Osteocyte (in vitro differentiated cells): ENCODE measurements around the gene C10orf90. TPM values are rescaled to one million over a fixed set of nuclear protein-coding genes. Genes with fewer than 3 reads are reported as not detected.

ENCODE experiments used
- DNase-seq: peaks from one replicate; pipeline ENCODE4 v3.0.0; 2021; ENCODE audit warnings: mixed read lengths; ENCODE audit not compliant: unreplicated experiment; ENCODE audit errors: extremely low spot score
- H3K27ac Mint-ChIP-seq: one replicate; pipeline ENCODE4 v1.8.0; 2021; ENCODE audit warnings: mild to moderate bottlenecking, mixed read lengths; ENCODE audit not compliant: unreplicated experiment
- H3K27me3 Mint-ChIP-seq: one replicate; pipeline ENCODE4 v1.8.0; 2021; ENCODE audit warnings: mixed read lengths; ENCODE audit not compliant: unreplicated experiment
- H3K36me3 Mint-ChIP-seq: one replicate; pipeline ENCODE4 v1.8.0; 2021; ENCODE audit warnings: mixed read lengths; ENCODE audit not compliant: unreplicated experiment
- H3K4me1 Mint-ChIP-seq: one replicate; pipeline ENCODE4 v1.8.0; 2021; ENCODE audit warnings: mixed read lengths; ENCODE audit not compliant: unreplicated experiment
- H3K4me3 Mint-ChIP-seq: one replicate; pipeline ENCODE4 v1.8.0; 2021; ENCODE audit warnings: mild to moderate bottlenecking, moderate library complexity, mixed read lengths; ENCODE audit not compliant: unreplicated experiment
- H3K9me3 Mint-ChIP-seq: one replicate; pipeline ENCODE4 v1.8.0; 2021; ENCODE audit warnings: mixed read lengths; ENCODE audit not compliant: unreplicated experiment
- total RNA-seq: library from RNA; stranded (reverse); gene quantifications from 2 replicates; pipeline ENCODE4 v1.2.1, GENCODE V29; 2021
- TF ChIP-seq, protein P1 (sequence below): fragments of 200-600 bp; sonication (generic); IDR thresholded peaks from 2 replicates; pipeline ENCODE4 v1.5.0; 2021; ENCODE audit warnings: antibody characterized with exemption, mild to moderate bottlenecking, moderate library complexity

Gene C10orf90
- total RNA-seq, 1 donor from 2014 or later, result not detected

DNA sequence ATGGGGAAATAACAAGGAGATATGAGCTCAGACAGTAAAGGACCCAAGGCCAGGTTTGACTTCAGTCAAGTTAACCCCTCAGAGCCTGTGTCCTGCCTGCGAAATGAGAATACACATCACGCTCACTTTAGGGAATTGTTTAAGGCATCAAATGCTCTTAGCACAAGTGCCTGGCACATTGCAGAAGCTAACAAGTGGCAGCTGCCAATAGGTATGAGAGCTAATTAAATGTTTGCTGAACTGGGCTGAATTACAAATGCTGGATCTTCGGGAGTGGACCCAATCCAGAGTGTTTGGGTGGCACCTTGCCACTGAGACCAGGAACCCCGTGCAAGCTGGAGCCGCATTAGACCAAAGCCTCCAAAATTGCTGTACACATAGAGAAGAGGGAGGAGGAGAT is 136.8 kb downstream of the C10orf90 start:
- H3K4me3 Mint-ChIP-seq, result no peak overlapping the region
- peaks cover 42% of the 10 kb centered on the region for H3K27me3 Mint-ChIP-seq
- TF ChIP-seq, protein P1, sequence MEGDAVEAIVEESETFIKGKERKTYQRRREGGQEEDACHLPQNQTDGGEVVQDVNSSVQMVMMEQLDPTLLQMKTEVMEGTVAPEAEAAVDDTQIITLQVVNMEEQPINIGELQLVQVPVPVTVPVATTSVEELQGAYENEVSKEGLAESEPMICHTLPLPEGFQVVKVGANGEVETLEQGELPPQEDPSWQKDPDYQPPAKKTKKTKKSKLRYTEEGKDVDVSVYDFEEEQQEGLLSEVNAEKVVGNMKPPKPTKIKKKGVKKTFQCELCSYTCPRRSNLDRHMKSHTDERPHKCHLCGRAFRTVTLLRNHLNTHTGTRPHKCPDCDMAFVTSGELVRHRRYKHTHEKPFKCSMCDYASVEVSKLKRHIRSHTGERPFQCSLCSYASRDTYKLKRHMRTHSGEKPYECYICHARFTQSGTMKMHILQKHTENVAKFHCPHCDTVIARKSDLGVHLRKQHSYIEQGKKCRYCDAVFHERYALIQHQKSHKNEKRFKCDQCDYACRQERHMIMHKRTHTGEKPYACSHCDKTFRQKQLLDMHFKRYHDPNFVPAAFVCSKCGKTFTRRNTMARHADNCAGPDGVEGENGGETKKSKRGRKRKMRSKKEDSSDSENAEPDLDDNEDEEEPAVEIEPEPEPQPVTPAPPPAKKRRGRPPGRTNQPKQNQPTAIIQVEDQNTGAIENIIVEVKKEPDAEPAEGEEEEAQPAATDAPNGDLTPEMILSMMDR, result no peak
- DNase-seq, result no peak
- no peaks in the 10 kb centered on the region for H3K9me3 Mint-ChIP-seq
- no peaks in the 10 kb centered on the region for H3K36me3 Mint-ChIP-seq
- no peak overlapping the region for H3K27ac Mint-ChIP-seq
- H3K4me1 Mint-ChIP-seq, result no peaks in the 10 kb centered on the region

DNA sequence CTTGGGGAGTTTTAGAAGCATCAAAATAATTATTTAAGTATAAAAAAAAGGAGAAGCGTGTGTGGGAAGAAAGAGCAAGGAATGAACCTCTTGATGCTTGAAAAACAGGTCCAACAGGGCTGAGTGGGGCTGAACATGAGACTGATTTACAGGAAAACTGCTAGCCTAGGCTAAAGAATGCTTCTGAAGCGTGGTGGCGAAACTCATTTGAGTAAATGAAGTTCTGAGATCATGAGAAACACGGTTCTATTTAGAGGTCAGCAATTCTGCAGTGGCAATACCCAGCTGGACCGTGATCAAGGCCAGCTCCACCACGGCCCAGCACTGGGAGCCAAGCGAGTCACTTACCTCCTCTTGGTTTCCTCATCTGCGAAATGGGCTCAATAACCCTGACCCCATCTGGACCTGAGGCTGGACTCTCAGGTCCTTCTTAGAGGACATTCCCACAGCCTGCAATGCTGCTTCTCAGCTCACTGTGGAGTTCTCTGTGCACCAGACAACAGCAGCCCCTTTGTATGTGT is 142.1 kb downstream of the C10orf90 start:
- peaks cover 38% of the 10 kb centered on the region for H3K27me3 Mint-ChIP-seq
- no peak overlapping the region for H3K27ac Mint-ChIP-seq
- DNase-seq, result peak; percentile 72

DNA sequence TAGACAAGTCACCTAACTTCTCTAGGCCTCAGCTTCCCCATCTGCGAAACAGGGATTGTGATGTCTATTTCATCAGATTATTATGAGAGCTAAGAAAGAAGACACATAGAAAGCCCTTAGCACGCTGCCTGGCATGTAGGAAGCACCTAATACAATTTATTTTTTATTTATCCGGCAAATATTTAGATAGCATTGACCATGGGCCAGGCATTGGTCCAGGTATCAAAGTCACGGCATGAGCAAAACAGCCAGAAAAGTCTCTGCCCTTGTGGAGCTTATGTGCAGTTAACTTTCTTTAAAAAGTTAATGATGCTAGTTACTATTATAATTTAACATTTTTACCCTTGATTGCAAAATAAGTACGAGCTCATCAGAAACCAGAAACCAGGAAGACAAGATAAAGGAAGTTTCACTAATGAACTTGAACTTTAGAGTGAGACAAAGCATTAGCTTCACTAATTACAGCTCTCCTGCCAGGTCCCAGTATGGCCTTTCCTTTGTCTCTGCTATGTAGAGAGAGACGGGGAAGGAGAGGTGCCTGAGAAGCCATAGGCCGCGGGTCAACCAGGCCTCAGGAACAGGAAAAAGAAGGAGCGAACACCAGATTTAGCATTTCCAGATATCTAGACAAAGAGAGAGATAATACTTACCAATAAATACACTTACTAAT is 142.7 kb downstream of the C10orf90 start:
- Mint-ChIP-seq H3K4me3 (no peak overlapping the region), H3K9me3 (no peaks in the 10 kb centered on the region), H3K4me1 (no peaks in the 10 kb centered on the region), H3K36me3 (no peaks in the 10 kb centered on the region), H3K27ac (no peak overlapping the region), H3K27me3 (peaks cover 43% of the 10 kb centered on the region)
- TF ChIP-seq, protein P1, result no peak
- no peak for DNase-seq

More for the DNA sequence above, 142.1 kb downstream of the C10orf90 start:
- H3K9me3 Mint-ChIP-seq, result no peaks in the 10 kb centered on the region
- TF ChIP-seq, protein P1, result no peak
- H3K4me3 Mint-ChIP-seq, result no peak overlapping the region
- no peaks in the 10 kb centered on the region for H3K4me1 Mint-ChIP-seq
- H3K36me3 Mint-ChIP-seq, result no peaks in the 10 kb centered on the region

DNA sequence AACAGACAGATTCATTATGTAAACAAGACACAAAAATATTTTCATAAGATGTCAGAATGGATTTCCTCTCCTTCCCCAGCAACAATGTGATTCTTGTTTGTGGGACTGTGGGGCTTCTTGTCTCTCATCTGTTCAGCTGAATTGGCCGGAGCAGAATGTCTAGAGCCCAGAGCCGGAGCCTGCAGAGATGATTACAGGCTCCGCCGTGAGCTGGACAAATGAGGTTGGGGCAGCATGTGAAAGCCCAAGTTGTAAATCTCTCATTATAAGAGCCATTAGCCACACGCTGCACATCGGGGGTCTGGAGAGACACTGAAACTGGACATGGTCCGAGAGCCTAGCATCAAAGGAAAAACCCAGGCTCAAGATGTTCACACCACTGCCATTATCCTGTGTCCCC is 145.2 kb downstream of the C10orf90 start:
- Mint-ChIP-seq H3K27ac (no peak overlapping the region), H3K27me3 (peaks cover 27% of the 10 kb centered on the region), H3K4me3 (no peak overlapping the region)

DNA sequence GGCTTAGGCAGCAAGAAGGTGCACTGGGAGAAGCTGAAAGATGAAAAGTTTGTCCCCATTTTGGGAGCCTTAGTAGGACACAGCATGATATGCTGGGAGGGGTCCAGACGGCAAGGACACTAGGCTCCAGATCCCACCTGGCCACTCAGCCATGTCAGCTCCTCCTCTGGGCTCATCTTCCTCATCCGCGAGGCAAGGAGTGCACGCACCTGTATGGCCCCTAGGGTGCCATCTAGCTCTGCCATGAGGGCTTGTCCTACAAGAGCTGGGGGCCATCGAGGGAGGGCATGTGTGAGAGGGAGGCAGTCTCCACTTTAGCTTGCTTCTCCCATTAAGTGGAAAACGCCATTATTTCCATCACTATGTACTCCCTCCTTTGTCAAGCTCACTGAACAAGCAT is 146.0 kb downstream of the C10orf90 start:
- no peaks in the 10 kb centered on the region for H3K9me3 Mint-ChIP-seq
- H3K27me3 Mint-ChIP-seq, result peaks cover 21% of the 10 kb centered on the region
- H3K36me3 Mint-ChIP-seq, result no peaks in the 10 kb centered on the region
- TF ChIP-seq, protein P1, result no peak
- no peak overlapping the region for H3K27ac Mint-ChIP-seq
- no peaks in the 10 kb centered on the region for H3K4me1 Mint-ChIP-seq
- peak; percentile 73 for DNase-seq
- no peak overlapping the region for H3K4me3 Mint-ChIP-seq

More for the DNA sequence above, 145.2 kb downstream of the C10orf90 start:
- Mint-ChIP-seq H3K36me3 (no peaks in the 10 kb centered on the region), H3K4me1 (no peaks in the 10 kb centered on the region), H3K9me3 (no peaks in the 10 kb centered on the region)
- TF ChIP-seq, protein P1, result no peak
- peak; percentile 54 for DNase-seq
